ENCODE data around the gene RPS6KA6.

RPS6KA6 gene

DNA sequence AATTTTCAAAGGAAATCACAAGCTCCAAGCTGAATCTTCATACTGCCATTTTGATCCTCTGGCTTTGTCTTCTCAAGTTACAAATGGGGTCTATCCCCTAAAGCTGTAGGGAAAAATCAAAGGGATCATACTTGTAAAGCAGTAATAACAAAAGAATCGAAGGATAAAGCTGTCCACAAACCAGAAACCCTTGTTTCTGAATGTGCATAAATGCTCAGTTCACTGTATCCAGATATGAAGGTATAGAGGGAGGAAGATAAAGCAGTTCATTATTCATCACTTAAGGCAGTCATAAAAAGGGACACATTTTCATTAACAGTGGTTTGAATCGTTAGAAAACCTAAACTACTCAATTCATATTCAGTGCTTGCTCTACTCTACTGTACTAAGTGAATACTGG lies 33.2 kb upstream of the RPS6KA6 start:
- POLR2A ChIA-PET = no interaction called here
- Histone ChIP-seq H3K4me3 (ENCODE audit: low read depth, low read length) (no peak overlapping the region), H3K27ac (ENCODE audit: extremely low read depth, low read depth, low read length) (no peak overlapping the region), H3K36me3 (ENCODE audit: control insufficient read depth in 2 of 2, insufficient read depth in 1 of 2, low read length in 2 of 2) (no peaks in the 10 kb centered on the region), H3K9me3 (ENCODE audit: control insufficient read depth, insufficient read depth, low read depth, low read length) (no peaks in the 10 kb centered on the region), H3K4me1 (ENCODE audit: control insufficient read depth, insufficient read depth, low read length) (no peaks in the 10 kb centered on the region)
- no peak for TF ChIP-seq ZNF621 (tag by site-specific recombination; IDR thresholded peaks at IDR 0.05)
- no peak for TF ChIP-seq ZNF501 (tag by site-specific recombination; IDR thresholded peaks at IDR 0.05)
- TF ChIP-seq OSR2 (tag by site-specific recombination; IDR thresholded peaks at IDR 0.05) = no peak
- CTCF ChIA-PET = no interaction called here

DNA sequence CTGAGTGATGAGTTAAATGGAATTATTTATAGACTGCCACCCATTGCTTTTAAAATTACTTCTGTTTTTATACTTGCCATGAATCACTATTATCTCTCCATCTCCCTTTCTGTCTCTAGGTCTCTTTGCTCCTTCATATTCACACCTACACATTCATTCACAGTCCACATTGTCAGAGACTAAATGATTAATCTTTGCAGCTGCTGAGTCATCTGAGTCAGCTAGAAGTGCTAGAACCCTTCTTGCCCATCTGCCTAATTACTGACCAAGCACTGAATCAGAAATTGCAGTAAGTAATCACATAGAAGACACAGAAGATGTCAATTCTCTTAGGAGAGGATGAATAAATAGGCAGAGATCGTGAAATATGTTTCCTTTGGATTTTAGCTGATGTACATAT lies 31.6 kb upstream of the RPS6KA6 start:
- ChIA-PET CTCF (no interaction called here), POLR2A (no interaction called here)
- Histone ChIP-seq H3K9me3 (ENCODE audit: control insufficient read depth, insufficient read depth, low read depth, low read length) (no peaks in the 10 kb centered on the region), H3K27ac (ENCODE audit: extremely low read depth, low read depth, low read length) (no peak overlapping the region), H3K4me3 (ENCODE audit: low read depth, low read length) (no peak overlapping the region), H3K4me1 (ENCODE audit: control insufficient read depth, insufficient read depth, low read length) (no peaks in the 10 kb centered on the region), H3K36me3 (ENCODE audit: control insufficient read depth in 2 of 2, insufficient read depth in 1 of 2, low read length in 2 of 2) (no peaks in the 10 kb centered on the region)
- TF ChIP-seq KLF8 (tag by site-specific recombination; IDR thresholded peaks at IDR 0.05) (no peak), SCRT2 (tag by site-specific recombination; IDR thresholded peaks at IDR 0.05) (no peak), EGR2 (tag by site-specific recombination; IDR thresholded peaks at IDR 0.05; ENCODE audit: low read depth) (no peak), SP7 (tag by site-specific recombination; IDR thresholded peaks at IDR 0.05) (no peak), ZNF157 (tag by site-specific recombination; IDR thresholded peaks at IDR 0.05) (no peak), ZNF707 (tag by site-specific recombination; IDR thresholded peaks at IDR 0.05) (no peak), ZIC2 (tag by site-specific recombination; IDR thresholded peaks at IDR 0.05) (no peak), ZSCAN23 (tag by site-specific recombination; IDR thresholded peaks at IDR 0.05) (no peak), ZNF10 (tag by site-specific recombination; IDR thresholded peaks at IDR 0.05) (no peak), ZNF473 (tag by site-specific recombination; IDR thresholded peaks at IDR 0.05) (no peak), AEBP2 (tag by site-specific recombination; IDR thresholded peaks at IDR 0.05; ENCODE audit: borderline replicate concordance) (no peak), ZNF701 (tag by site-specific recombination; IDR thresholded peaks at IDR 0.05) (no peak), ZNF398 (tag by site-specific recombination; IDR thresholded peaks at IDR 0.05) (no peak), ZXDB (tag by site-specific recombination; IDR thresholded peaks at IDR 0.05) (no peak), ZNF274 (IDR thresholded peaks at IDR 0.05; ENCODE audit: low read length) (no peak), ZNF274 (tag by site-specific recombination; IDR thresholded peaks at IDR 0.05; ENCODE audit: borderline replicate concordance) (no peak), ZNF521 (tag by site-specific recombination; IDR thresholded peaks at IDR 0.05) (no peak), ZNF266 (tag by site-specific recombination; IDR thresholded peaks at IDR 0.05; ENCODE audit: low read depth) (no peak), ZNF423 (tag by site-specific recombination; IDR thresholded peaks at IDR 0.05) (no peak), ZNF132 (tag by site-specific recombination; IDR thresholded peaks at IDR 0.05; ENCODE audit: borderline replicate concordance) (no peak)

DNA sequence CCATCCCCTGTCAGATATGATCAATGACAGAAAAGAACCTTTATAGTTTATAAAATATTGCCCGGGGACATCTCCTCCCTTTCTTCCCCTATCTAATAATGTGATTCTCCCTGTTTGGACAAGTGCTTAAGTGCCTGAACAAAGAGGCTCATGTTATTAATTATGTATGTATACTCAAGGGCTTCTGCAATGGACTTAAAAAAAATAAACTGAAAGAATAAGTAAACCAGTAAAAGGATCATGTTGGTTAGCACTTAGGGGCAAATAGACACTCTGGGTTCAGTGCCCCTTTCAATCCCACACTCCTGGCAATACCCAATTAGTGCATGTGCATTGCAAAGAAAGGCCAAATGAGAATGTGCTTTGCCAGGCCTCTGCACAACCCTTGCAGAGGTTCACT lies 30.7 kb upstream of the RPS6KA6 start:
- Histone ChIP-seq H3K27ac (ENCODE audit: extremely low read depth, low read depth, low read length) (no peak overlapping the region), H3K4me3 (ENCODE audit: low read depth, low read length) (no peak overlapping the region), H3K4me1 (ENCODE audit: control insufficient read depth, insufficient read depth, low read length) (no peaks in the 10 kb centered on the region), H3K36me3 (ENCODE audit: control insufficient read depth in 2 of 2, insufficient read depth in 1 of 2, low read length in 2 of 2) (no peaks in the 10 kb centered on the region), H3K9me3 (ENCODE audit: control insufficient read depth, insufficient read depth, low read depth, low read length) (no peaks in the 10 kb centered on the region)
- ChIA-PET POLR2A (no interaction called here), CTCF (no interaction called here)
- TF ChIP-seq ZNF292 (tag by site-specific recombination; IDR thresholded peaks at IDR 0.05; ENCODE audit: borderline replicate concordance, low read depth) (no peak), AEBP2 (tag by site-specific recombination; IDR thresholded peaks at IDR 0.05; ENCODE audit: borderline replicate concordance) (no peak), ZNF239 (tag by site-specific recombination; IDR thresholded peaks at IDR 0.05) (no peak), SETDB1 (IDR thresholded peaks at IDR 0.05; ENCODE audit: insufficient read length, low read length) (no peak), ZXDB (tag by site-specific recombination; IDR thresholded peaks at IDR 0.05) (no peak), ZNF175 (tag by site-specific recombination; IDR thresholded peaks at IDR 0.05) (no peak)

Data from HEK293 (cell line).